RWPE2 (cell line): ENCODE results near the gene MYO1E.
A peak's percentile ranks its signal among the peaks of the same experiment; 100 is the strongest.

Experiments
- ATAC-seq: fragments of 200-7000 bp; cut with Tn5 transposase; 3 replicates; pipeline ENCODE4 v1.9.1; 2021; ENCODE audit warnings: low read depth
- DNase-seq: peaks from one replicate; pipeline ENCODE4 v3.0.0-alpha.2; 2020; ENCODE audit warnings: low spot score
- H3K27ac ChIP-seq: fragments of 450-650 bp; 2 replicates; pipeline ENCODE4 v1.5.1; 2017; ENCODE audit warnings: mild to moderate bottlenecking; ENCODE audit not compliant: poor library complexity, severe bottlenecking
- H3K27me3 ChIP-seq: fragments of 250-450 bp; sonication (Bioruptor Pico); 2 replicates; pipeline ENCODE4 v1.5.1; 2021; ENCODE audit warnings: mild to moderate bottlenecking, moderate library complexity; ENCODE audit not compliant: insufficient read depth, poor library complexity, severe bottlenecking
- H3K36me3 ChIP-seq: fragments of 250-450 bp; sonication (Bioruptor Pico); 2 replicates; pipeline ENCODE4 v1.5.1; 2020; ENCODE audit warnings: low read depth, mild to moderate bottlenecking, moderate library complexity
- H3K4me1 ChIP-seq: fragments of 250-450 bp; sonication (Bioruptor Pico); 2 replicates; pipeline ENCODE4 v1.5.1; 2021; ENCODE audit warnings: mild to moderate bottlenecking, moderate library complexity; ENCODE audit not compliant: insufficient read depth, poor library complexity, severe bottlenecking
- H3K4me3 ChIP-seq: fragments of 250-450 bp; sonication (Bioruptor Pico); 2 replicates; pipeline ENCODE4 v1.5.1; 2021; ENCODE audit warnings: mild to moderate bottlenecking, moderate library complexity; ENCODE audit not compliant: severe bottlenecking
- H3K9me3 ChIP-seq: fragments of 250-450 bp; sonication (Bioruptor Pico); 2 replicates; pipeline ENCODE4 v1.5.1; 2021; ENCODE audit warnings: mild to moderate bottlenecking, moderate library complexity; ENCODE audit not compliant: severe bottlenecking
- CTCF ChIP-seq: fragments of 450-650 bp; IDR thresholded peaks from one replicate; pipeline ENCODE4 v1.5.1; 2017; ENCODE audit warnings: mild to moderate bottlenecking, moderate library complexity; ENCODE audit not compliant: poor library complexity, severe bottlenecking

The MYO1E gene

GRCh38 chr15:59278120-59278519 lies 94.6 kb downstream of the MYO1E start:
- peaks cover 1% of the 10 kb centered on the region; the same call in 1 of the 2 replicates for H3K36me3 ChIP-seq
- H3K27ac ChIP-seq: peak overlapping the region; percentile 79
- H3K9me3 ChIP-seq: no peaks in the 10 kb centered on the region
- H3K27me3 ChIP-seq: no peaks in the 10 kb centered on the region
- H3K4me1 ChIP-seq: peaks cover 88% of the 10 kb centered on the region
- no peak for TF ChIP-seq CTCF
- no peak overlapping the region for H3K4me3 ChIP-seq
- DNase-seq: no peak
- ATAC-seq: no peak

GRCh38 chr15:59276225-59277178 lies 96.2 kb downstream of the MYO1E start:
- Histone ChIP-seq H3K27ac (peak overlapping the region; percentile 79), H3K27me3 (no peaks in the 10 kb centered on the region), H3K4me1 (peaks cover 75% of the 10 kb centered on the region), H3K36me3 (peaks cover 14% of the 10 kb centered on the region), H3K9me3 (no peaks in the 10 kb centered on the region), H3K4me3 (no peak overlapping the region)
- TF ChIP-seq CTCF: peak; percentile 6
- DNase-seq (peak; percentile 90), ATAC-seq (peak; percentile 96)

GRCh38 chr15:59274126-59274970 lies 98.3 kb downstream of the MYO1E start:
- Histone ChIP-seq H3K27ac (peak overlapping the region; percentile 79), H3K36me3 (peaks cover 34% of the 10 kb centered on the region), H3K4me3 (no peak overlapping the region), H3K4me1 (peaks cover 57% of the 10 kb centered on the region), H3K9me3 (no peaks in the 10 kb centered on the region), H3K27me3 (no peaks in the 10 kb centered on the region)
- no peak for DNase-seq
- peak; percentile 42 for ATAC-seq
- no peak for TF ChIP-seq CTCF

- Histone ChIP-seq H3K4me3 (no peak overlapping the region), H3K4me1 (peaks cover 59% of the 10 kb centered on the region), H3K9me3 (no peaks in the 10 kb centered on the region), H3K36me3 (peaks cover 43% of the 10 kb centered on the region), H3K27ac (peak overlapping the region; percentile 79), H3K27me3 (no peaks in the 10 kb centered on the region)
- DNase-seq (no peak), ATAC-seq (no peak)
- no peak for TF ChIP-seq CTCF
These were observed 99.4 kb downstream of the MYO1E start for GRCh38 chr15:59273234-59273633.
